Measurements from ENCODE around the gene MREG.

DNA sequence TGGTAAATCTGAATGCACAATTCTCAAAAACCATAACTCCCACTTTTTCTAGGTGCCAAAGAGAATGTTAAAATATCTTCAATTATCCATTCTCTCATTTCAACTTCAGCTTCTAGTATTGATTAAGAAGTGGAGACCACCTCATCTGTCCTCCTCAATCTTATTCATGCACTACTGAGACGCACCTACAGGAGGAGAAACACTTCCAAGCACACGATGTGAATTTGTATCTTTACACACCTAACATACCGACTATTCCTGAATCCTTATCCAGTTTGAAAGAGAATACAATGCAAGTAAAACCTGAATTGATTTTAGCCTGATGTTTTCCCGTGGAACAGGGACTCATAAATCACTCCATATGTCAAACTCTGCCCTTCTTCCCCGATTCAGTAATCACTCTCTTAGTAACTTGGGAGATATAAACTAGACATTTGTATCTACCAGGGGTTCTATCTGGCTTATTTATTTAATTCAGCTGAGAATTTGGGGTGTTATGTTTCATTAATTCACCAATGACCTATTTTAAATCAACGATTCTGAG is 101.0 kb downstream of the MREG start:
- TF ChIP-seq EZH2 (IDR thresholded peaks at IDR 0.05) = no peak
- TF ChIP-seq CTCF (IDR thresholded peaks at IDR 0.05) = peak; percentile 5
- no peak for TF ChIP-seq EZH2phosphoT487 (IDR thresholded peaks at IDR 0.05)

All from neural progenitor cell (in vitro differentiated cells).